Ishikawa (cell line): ENCODE data around the gene LDB3.

Experiments
- CEBPB ChIP-seq: IDR thresholded peaks from 2 replicates; pipeline ENCODE4 v1.6.1; 2012
- CREB1 ChIP-seq: IDR thresholded peaks from 2 replicates; pipeline ENCODE4 v1.6.1; 2012; ENCODE audit warnings: low read depth
- EGR1 ChIP-seq: IDR thresholded peaks from 2 replicates; pipeline ENCODE4 v1.6.1; 2012
- EP300 ChIP-seq: IDR thresholded peaks from 2 replicates; pipeline ENCODE4 v1.6.1; 2012; ENCODE audit warnings: borderline replicate concordance
- FOXM1 ChIP-seq: IDR thresholded peaks from 2 replicates; pipeline ENCODE4 v1.6.1; 2012; ENCODE audit warnings: low read depth, borderline replicate concordance
- NFIC ChIP-seq: IDR thresholded peaks from 2 replicates; pipeline ENCODE4 v1.6.1; 2012
- RAD21 ChIP-seq: IDR thresholded peaks from 2 replicates; pipeline ENCODE4 v1.6.1; 2012; ENCODE audit warnings: low read depth
- TAF1 ChIP-seq: IDR thresholded peaks from 2 replicates; pipeline ENCODE4 v1.6.1; 2012; ENCODE audit warnings: low read depth, mild to moderate bottlenecking
- TCF12 ChIP-seq: IDR thresholded peaks from 2 replicates; pipeline ENCODE4 v1.6.1; 2012; ENCODE audit warnings: low read depth
- TEAD4 ChIP-seq: IDR thresholded peaks from 2 replicates; pipeline ENCODE4 v1.6.1; 2012
- USF1 ChIP-seq: IDR thresholded peaks from 2 replicates; pipeline ENCODE4 v1.6.1; 2012
- YY1 ChIP-seq: IDR thresholded peaks from 2 replicates; pipeline ENCODE4 v1.6.1; 2012; ENCODE audit warnings: low read depth
- ZBTB7A ChIP-seq: IDR thresholded peaks from 2 replicates; pipeline ENCODE4 v1.6.1; 2012; ENCODE audit warnings: low read depth
- TF ChIP-seq, protein P1 (sequence below): IDR thresholded peaks from 2 replicates; pipeline ENCODE4 v1.6.1; 2012; ENCODE audit warnings: low read depth, mild to moderate bottlenecking
- TF ChIP-seq, protein P2 (sequence below): IDR thresholded peaks from 2 replicates; pipeline ENCODE4 v1.6.1; 2012

LDB3 gene

DNA sequence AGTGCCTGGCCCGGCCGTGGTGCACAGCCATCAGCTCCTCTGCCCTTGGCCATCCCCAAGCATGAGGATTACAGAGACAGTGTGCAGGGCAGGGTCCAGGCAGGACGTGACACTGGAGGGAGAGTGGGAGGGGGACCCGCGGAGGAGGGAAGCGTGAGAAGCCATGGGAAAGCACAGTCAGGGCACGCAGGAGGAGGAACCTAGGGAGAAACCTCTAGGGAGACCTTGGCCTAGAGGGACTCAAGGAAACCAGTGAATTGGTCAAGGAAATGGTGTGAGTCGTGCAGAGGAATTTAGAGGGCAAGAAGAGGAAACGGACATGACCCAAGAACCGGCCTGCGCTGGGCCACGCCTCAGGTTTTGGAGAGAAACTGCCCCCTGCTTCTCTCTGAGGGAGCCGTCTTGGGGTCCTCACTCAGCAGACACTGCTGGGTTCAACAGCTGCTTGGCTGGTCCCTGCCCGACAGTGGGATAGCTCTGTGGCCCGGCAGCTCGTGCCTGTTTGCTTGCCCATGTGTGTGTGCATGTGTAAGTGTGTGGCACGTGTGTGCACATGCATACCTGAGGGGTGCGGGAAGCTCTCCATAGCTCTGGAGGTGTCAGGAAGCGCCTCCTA is 10.8 kb upstream of the LDB3 start:
- TF ChIP-seq ZBTB7A (no peak), TAF1 (no peak), EGR1 (no peak), CEBPB (no peak), FOXM1 (no peak), TEAD4 (no peak), NFIC (no peak), TCF12 (no peak), YY1 (no peak)
- TF ChIP-seq, protein P1, sequence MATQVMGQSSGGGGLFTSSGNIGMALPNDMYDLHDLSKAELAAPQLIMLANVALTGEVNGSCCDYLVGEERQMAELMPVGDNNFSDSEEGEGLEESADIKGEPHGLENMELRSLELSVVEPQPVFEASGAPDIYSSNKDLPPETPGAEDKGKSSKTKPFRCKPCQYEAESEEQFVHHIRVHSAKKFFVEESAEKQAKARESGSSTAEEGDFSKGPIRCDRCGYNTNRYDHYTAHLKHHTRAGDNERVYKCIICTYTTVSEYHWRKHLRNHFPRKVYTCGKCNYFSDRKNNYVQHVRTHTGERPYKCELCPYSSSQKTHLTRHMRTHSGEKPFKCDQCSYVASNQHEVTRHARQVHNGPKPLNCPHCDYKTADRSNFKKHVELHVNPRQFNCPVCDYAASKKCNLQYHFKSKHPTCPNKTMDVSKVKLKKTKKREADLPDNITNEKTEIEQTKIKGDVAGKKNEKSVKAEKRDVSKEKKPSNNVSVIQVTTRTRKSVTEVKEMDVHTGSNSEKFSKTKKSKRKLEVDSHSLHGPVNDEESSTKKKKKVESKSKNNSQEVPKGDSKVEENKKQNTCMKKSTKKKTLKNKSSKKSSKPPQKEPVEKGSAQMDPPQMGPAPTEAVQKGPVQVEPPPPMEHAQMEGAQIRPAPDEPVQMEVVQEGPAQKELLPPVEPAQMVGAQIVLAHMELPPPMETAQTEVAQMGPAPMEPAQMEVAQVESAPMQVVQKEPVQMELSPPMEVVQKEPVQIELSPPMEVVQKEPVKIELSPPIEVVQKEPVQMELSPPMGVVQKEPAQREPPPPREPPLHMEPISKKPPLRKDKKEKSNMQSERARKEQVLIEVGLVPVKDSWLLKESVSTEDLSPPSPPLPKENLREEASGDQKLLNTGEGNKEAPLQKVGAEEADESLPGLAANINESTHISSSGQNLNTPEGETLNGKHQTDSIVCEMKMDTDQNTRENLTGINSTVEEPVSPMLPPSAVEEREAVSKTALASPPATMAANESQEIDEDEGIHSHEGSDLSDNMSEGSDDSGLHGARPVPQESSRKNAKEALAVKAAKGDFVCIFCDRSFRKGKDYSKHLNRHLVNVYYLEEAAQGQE: no peak
- TF ChIP-seq, protein P2, sequence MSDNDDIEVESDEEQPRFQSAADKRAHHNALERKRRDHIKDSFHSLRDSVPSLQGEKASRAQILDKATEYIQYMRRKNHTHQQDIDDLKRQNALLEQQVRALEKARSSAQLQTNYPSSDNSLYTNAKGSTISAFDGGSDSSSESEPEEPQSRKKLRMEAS: no peak

DNA sequence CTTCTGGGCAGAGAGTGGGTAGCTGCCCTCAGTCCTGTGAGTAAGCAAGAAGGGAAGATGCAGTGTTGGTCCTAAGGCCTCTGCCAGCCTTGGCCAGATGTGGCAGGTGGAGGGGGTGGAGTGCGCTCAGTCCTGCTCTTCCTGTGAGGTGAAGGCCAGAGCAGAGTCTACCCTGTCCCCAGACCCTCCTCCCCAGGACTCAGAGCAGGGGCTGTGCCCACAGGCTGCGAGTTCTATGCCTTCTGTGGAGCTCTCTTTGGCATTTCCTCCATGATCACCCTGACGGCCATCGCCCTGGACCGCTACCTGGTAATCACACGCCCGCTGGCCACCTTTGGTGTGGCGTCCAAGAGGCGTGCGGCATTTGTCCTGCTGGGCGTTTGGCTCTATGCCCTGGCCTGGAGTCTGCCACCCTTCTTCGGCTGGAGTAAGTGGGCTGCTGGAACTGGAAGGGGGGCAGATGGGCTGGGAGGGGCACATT is 10.0 kb upstream of the LDB3 start:
- TF ChIP-seq CEBPB (no peak), CREB1 (no peak), RAD21 (no peak), ZBTB7A (no peak), NFIC (peak; percentile 79), YY1 (0 out of 2 replicates have a peak, but pooled peaks have one; percentile 26), EP300 (no peak), TAF1 (no peak), TCF12 (no peak; the same call in 1 of the 2 replicates), FOXM1 (no peak), USF1 (no peak)
- TF ChIP-seq, protein P1: no peak

DNA sequence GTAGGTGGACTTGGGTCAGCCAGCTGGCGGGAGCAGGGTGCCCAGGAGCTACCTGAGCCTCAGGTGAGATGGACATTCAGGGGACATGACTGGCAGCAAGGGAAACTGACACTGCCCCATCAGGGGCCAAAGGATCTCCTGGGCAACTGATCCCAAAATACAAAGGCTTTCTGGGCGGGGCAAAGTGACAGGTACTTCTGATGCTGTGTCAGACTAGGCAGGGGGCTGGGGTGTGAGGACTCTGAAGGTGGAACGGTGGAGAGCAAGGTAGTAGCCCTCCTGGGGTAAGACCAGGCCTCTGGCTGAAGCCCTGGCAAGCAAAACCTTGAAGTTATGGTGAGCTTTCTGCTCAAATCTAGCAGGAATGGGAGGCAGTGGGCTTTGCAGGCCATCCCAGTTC is 9.6 kb upstream of the LDB3 start:
- TF ChIP-seq TCF12 (no peak; the same call in 1 of the 2 replicates), TEAD4 (no peak), CREB1 (no peak), EP300 (no peak), RAD21 (no peak), ZBTB7A (no peak), FOXM1 (no peak), NFIC (no peak), YY1 (no peak), CEBPB (no peak), TAF1 (no peak), USF1 (no peak), EGR1 (no peak)
- TF ChIP-seq, protein P1: no peak
- TF ChIP-seq, protein P2: no peak

DNA sequence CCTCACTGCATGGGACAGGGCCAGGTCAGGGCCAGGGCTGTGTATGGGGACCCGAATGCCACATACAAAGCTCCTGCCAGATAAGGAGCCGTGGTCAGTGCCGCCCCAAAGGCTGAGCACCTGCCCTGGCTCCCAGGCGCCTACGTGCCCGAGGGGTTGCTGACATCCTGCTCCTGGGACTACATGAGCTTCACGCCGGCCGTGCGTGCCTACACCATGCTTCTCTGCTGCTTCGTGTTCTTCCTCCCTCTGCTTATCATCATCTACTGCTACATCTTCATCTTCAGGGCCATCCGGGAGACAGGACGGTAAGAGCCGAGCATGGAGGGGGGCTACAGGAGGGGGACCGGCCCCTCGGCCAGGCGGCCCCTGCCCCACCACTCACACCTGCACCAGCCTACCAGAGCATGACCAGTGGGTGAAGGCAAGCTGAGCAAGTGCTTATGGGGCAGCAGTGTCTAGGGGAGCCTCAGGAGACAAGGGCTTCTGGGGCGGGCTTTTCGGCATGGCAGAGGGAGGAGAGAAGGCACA is 9.1 kb upstream of the LDB3 start:
- TF ChIP-seq ZBTB7A (no peak), TCF12 (no peak), EGR1 (no peak), NFIC (no peak), YY1 (no peak), TAF1 (no peak), CEBPB (no peak), FOXM1 (no peak), CREB1 (no peak), TEAD4 (no peak), EP300 (no peak), RAD21 (no peak), USF1 (no peak)
- TF ChIP-seq, protein P2: no peak
- TF ChIP-seq, protein P1: no peak
